ENCODE data around the gene TRAPPC2L.
A peak's percentile ranks its signal among the peaks of the same experiment; 100 is the strongest.
"Not testable (repeated sequence)": the region's sequence is repeated elsewhere in the genome, so short reads cannot be mapped to it uniquely, and the experiment has no call there.

The TRAPPC2L gene

DNA sequence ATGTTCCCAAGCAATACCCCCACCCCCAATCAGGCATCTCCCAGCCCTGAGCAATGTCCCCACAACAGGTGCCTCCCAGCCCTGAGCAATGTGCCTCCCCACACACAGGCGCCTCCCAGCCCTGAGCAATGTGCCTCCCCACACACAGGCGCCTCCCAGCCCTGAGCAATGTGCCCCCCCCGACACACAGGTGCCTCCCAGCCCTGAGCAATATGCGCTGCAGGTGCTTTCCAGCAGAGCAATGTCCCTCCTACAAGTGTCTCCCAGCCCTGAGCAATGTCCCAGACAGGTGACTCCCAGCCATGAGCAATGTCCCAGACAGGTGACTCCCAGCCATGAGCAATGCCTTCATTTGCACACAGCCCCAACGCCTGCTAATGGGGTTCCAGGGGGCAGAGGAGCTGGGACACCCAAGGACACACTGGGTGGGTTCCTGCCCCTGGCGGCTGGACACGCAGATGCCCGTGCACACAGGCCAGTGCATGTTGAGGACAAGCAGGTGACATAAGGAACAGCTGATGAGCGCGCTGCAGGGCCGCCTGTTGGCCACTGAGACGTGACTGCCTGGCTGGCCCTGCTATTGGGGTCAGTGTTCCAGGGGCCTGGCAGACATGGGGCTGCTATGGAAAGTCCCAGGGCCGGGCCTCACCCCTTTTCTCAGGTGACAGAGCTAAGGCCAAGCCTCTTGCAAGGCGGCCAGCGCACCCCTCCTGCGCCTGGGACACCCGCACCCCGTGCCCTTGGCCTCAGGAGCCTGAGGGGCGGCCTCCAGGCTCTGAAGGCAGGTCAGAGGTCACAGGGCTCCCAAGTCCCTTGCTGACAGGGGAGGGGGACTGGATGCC lies 36.4 kb downstream of the TRAPPC2L start:
- peak in 1 of 14 donors; percentile 44 for DNase-seq

DNA sequence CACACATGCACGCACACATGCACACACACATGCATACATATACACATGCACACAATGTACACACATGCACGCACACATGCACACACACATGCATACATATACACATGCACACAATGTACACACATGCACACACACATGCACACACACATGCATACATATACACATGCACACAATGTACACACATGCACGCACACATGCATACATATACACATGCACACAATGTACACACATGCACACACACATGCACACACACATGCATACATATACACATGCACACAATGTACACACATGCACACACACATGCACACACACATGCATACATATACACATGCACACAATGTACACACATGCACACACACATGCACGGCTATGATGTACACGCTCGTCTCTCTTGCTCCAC lies 37.3 kb downstream of the TRAPPC2L start:
- DNase-seq, result not testable (repeated sequence)

DNA sequence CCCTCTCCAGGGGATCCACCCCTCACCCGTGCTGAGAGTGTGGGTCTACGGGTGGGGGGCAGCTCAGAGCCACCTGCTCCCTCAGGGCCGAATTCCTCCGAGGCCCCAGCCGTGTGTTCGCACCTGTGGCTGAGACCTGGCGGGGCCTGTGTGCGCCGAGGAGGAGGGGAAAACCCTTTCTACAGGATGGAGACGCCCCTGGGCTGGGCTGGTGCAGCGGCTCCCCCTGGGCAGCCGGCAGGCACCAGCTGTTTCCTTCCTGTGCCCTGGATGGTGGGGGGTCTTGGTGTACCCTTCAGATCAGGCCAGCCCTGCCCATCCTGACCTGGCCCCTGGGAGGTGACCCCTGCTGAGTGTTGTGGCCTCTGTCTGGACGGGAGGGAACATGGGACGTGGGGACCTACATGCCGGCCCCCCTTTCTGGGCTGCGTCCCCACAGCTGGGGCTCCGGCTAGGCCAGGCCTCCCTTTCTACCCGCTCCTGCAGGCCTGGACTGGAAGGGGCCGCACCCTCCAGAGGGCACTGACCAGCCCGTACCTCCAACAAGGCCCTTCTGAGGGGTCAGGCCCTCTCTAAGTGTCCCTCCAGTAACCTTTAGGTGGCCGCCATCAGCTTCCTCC lies 37.9 kb downstream of the TRAPPC2L start:
- no peak for DNase-seq

- no peak for DNase-seq
Observed at GRCh38 chr16:88895335-88895734, 38.4 kb downstream of the TRAPPC2L start.

DNA sequence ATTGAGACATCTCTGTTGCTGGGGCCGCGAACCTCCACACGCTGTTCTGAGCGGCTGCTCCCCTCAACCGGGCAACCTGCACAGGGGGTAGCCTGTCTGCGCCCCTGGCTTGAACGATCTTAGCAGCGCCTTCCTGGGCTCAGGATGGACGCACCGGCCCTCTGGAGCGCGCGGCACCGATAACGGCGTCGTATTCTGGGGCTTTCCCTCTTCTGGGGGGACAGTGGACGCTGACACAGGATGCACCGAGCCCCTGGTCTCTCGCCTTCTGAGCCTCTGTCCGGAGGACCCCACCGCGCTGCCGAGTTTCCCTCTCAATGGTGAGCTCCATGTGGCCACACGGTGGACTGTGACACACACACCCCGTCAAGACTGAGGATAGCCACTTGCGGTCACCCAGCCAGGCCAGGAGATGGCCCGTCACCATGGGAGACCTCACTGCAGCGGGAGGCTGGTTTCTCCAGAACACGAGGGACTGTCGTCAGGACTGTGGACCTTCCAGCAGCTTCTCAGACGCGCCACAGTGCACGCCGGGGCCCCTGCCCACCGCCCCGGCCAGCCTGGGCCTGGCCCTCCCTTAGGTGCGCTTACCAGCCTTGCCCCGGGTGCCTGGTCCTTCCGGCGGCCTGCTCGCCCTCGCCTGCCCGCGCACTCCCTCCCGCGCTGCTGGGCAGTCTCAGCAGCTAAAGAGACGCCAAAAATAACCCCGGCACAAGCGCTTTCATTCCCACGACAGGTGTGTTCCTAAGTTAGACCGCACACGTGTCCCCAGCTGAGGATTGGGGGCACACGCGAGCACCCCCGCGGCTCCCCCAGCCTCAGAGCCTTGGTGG lies 39.5 kb downstream of the TRAPPC2L start:
- DNase-seq, result peak in 1 of 14 donors; percentile 43

GRCh38 chr16:88897696-88898425 lies 40.9 kb downstream of the TRAPPC2L start:
- DNase-seq, result no peak

- peak in 1 of 14 donors; percentile 75 for DNase-seq
Observed at GRCh38 chr16:88899901-88900661, 43.2 kb downstream of the TRAPPC2L start.

GRCh38 chr16:88900662-88901052 lies 43.7 kb downstream of the TRAPPC2L start:
- DNase-seq, result peak in 1 of 14 donors; percentile 72

- peak in 1 of 14 donors; percentile 43 for DNase-seq
Observed at GRCh38 chr16:88901718-88902337, 44.9 kb downstream of the TRAPPC2L start.

DNA sequence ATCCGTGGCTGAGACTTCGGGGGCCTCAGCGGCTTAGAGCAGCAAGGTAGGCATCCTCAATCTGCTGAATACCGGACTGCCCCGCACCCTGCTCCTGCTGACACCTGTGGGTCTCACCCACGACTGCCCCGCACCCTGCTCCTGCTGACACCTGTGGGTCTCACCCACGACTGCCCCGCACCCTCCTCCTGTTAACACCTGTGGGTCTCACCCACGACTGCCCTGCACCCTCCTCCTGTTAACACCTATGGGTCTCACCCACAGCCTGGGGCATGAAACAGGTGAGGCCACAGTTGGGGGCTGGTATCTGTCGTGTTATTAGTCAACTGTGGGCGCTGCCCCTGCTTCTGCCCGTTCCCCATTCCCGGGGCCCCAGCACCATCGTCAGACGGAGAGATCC lies 45.8 kb downstream of the TRAPPC2L start:
- no peak for DNase-seq

GRCh38 chr16:88903267-88903666 lies 46.3 kb downstream of the TRAPPC2L start:
- DNase-seq, result no peak

GRCh38 chr16:88904676-88905365 lies 47.9 kb downstream of the TRAPPC2L start:
- DNase-seq, result peak in 1 of 14 donors; percentile 31

DNA sequence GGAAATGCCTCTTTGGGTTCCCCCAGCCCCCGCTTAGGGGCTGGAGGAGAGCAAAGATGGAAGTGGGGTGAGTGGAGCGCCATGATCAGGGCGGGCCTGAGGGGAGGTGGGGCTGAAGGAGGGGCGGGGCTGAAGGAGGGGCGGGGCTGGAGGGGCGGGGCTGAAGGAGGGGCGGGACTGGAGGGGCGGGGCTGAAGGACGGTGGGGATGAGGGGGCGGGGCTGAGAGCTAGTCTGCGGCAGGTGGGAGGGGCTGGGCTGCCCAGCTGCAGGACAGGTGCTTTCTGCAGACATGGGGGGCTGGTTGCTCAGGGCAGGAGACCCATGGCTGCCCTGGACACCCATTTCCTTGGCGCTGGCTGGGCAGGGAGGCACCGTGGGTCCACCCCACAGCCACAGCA lies 48.6 kb downstream of the TRAPPC2L start:
- no peak for DNase-seq

GRCh38 chr16:88906020-88906419 lies 49.1 kb downstream of the TRAPPC2L start:
- DNase-seq, result no peak

DNA sequence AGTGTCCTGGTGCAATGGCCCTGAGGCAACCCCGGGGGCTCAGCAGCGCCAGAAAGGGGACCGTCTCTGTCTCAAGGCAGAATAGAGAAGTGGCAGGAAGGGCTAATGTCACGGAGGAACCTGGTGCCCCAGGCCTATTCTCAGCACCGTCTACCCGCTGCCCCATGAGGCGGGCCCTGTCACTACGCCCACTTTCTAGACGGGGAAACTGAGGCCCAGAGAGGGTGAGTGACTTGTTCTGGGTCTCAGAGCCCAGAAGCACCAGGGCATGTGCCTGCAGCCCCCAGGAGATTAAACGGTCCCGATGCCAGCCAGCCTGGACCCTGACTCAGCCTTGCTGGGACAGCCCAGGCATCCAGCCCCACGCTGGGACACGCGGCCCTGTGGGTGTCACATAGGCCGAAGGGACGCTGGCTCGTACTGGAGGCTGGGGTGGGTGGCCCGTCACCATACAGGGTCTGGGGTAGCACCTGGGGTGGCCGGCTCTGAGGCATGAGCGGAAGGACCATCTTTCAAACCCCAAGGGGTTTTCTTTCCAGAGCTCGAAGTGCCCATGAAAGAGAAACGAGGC lies 49.7 kb downstream of the TRAPPC2L start:
- DNase-seq, result no peak

GRCh38 chr16:88907768-88908167 lies 50.8 kb downstream of the TRAPPC2L start:
- DNase-seq, result no peak

DNA sequence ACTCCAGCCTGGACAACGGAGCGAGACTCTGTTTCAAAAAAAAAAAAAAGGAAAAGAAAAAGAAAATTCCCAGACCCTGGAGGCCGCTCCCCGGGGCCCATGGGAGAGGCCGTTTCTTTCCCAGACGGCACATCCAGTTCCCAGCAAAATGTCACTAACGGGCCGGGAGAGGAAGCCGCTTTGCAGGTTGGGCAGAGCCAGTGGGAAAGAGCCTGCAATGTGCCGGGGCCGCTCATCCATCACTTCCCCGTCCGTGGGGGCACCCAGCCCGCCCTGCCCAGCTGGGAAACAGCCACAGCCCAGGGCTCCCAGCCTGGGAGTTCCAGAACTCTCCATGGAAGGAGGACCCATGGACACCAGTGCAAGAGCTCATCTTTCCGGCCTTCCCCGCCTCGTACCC lies 51.4 kb downstream of the TRAPPC2L start:
- no peak for DNase-seq

GRCh38 chr16:88909431-88910210 lies 52.7 kb downstream of the TRAPPC2L start:
- peak in 1 of 14 donors; percentile 6 for DNase-seq
